GM18505 (cell line): ENCODE data around the gene PAN3.

Experiments
- ATAC-seq: cut with Tn5 transposase; IDR thresholded peaks from one replicate; pipeline ENCODE4 v1.9.1; 2021; ENCODE audit not compliant: unreplicated experiment
- POLR2A ChIP-seq: IDR thresholded peaks from 4 replicates; pipeline ENCODE4 v1.6.1; 2011; ENCODE audit warnings: borderline replicate concordance; ENCODE audit not compliant: insufficient read depth, insufficient read length; ENCODE audit errors: extremely low read depth

Gene PAN3

DNA sequence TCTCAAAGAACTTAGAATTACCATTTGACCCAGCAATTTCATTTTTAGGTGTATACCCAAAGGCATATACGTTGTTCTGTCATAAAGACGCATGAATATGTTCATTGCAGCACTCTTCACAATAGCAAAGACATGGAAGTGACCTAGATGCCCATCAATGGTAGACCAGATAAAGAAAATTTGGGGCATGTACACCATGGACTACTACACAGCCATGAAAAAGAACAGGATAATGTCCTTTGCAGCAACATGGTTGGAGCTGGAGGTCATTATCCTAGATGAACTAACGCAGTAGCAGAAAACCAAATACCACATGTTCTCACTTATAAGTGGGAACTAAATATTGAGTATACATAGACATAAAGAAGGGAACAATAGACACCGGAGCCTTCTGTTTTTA lies 20.7 kb downstream of the PAN3 start:
- no peak for ATAC-seq

DNA sequence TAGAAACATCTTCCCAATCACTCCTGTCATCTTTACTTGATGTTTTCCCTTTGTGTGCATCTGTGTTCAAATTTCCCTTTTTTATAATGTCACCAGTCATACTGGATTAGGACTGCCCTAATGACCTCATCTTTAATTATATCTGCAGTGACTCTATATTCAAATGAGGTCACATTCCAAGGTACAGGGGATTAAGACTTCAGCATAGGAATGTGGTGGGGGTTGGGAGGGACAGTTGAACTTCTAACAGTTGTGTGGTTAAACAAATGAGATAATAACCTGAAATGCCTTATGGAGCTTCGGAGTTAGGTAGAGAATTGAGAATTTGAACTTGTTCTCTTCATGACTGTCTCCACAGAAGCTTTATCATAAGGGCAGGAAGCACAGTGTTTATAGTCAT lies 23.0 kb downstream of the PAN3 start:
- ATAC-seq = no peak
- TF ChIP-seq POLR2A = no peak

More for the DNA sequence above, 20.7 kb downstream of the PAN3 start:
- TF ChIP-seq POLR2A = no peak

DNA sequence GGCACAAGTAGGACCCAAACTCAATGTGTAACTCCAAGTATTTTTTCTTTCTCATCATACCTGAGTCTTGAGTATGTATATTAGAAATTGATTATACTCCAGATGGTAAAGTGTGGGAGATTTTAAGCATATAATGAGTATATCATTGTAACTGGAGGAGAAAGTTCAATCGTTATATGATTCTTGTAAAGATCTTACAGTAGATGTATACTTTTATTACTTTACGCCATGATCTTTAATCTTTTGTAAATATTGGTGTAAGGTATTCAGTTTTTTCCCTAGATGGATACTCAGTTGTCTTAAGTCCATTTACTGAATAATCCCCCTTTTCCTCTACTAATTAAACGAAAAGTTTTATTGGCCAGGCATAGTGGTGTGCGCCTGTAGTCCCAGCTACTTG lies 25.2 kb downstream of the PAN3 start:
- ATAC-seq = no peak
- TF ChIP-seq POLR2A = no peak

DNA sequence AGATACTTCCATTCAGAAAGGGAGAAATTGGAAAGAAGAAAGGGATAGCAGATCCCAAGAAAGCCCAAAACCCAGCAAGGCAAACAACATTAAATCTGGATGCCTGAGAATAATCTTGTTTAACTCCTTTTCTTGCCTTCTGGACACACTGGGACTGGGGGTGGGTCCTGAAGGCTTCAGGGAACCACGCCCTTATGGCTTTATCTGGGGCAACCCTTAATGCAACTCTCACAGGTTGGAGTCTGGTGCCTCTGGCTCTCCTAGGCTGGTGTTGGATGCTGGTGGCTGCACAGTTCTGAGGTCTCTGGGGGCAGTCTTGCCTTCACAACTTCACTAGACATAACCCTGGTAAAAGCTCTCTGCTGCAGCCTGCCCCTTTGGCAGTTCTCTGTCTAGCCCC lies 27.9 kb downstream of the PAN3 start:
- TF ChIP-seq POLR2A = no peak
- ATAC-seq = no peak

GRCh38 chr13:28171266-28171665 lies 32.9 kb downstream of the PAN3 start:
- TF ChIP-seq POLR2A = no peak
- no peak for ATAC-seq

DNA sequence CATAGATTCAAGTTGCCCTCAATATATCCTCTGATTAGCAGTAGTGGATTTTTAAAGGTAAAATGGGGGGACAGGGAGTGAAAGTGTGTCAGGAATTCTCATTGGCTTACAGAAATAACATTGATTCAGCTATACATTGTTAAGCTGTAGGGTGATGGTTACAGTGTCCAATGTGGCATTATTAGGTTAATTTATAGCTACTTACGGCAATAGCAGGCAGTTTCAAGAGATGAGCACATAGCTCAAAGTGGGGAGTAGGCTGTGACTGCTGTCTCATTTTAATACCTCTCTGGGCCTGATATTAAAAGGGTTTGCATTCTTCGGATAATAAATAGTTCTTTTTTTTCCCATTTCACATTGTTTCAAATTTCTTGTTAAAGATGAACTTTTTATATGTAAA lies 34.6 kb downstream of the PAN3 start:
- ATAC-seq = no peak
- TF ChIP-seq POLR2A = no peak

- TF ChIP-seq POLR2A = no peak
Measured at GRCh38 chr13:28173793-28174192, 35.4 kb downstream of the PAN3 start.

GRCh38 chr13:28177327-28177726 lies 39.0 kb downstream of the PAN3 start:
- TF ChIP-seq POLR2A = no peak
- ATAC-seq = no peak

More at GRCh38 chr13:28173793-28174192, 35.4 kb downstream of the PAN3 start:
- no peak for ATAC-seq

DNA sequence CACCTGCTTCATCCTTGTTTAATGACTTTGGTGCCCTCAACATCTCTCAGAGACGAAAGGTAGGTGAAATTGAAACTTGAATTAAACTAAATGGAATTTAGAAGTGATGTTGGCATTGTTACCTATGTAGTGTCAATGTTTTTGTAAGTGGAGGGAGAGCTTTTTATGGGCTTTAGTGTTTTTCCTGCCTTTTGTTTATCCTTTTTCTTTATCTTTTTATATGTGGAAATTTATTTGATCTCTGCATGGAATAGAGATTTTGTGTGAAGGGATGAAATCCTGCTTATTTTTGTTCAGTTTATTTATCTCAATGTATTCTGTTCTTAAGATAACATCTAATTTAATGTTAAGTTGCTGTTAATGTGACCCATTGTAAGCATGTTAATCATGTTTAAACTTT lies 39.5 kb downstream of the PAN3 start:
- TF ChIP-seq POLR2A = no peak
- no peak for ATAC-seq

DNA sequence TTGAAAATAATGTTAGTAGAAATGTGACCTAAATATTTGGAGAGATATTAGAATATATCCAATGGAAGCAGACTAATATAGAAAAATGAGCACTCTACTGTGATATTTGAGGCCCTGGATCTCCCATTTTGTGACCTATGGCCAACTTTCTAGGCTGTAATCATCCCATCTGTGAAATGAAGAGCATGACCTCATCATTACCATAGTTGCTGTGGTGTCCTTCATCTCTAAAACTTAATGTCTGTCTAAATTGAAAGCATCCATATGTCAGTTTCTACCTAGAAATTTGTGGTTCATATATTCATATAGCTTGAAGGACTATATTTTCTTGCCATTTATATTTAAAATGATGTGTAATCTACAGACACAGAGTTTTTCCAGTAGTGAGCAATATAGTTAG lies 41.6 kb downstream of the PAN3 start:
- TF ChIP-seq POLR2A = no peak
- ATAC-seq = no peak

- ATAC-seq = no peak
- no peak for TF ChIP-seq POLR2A
Measured at GRCh38 chr13:28181413-28181812, 43.1 kb downstream of the PAN3 start.

- no peak for TF ChIP-seq POLR2A
- no peak for ATAC-seq
Measured at GRCh38 chr13:28185256-28185655, 46.9 kb downstream of the PAN3 start.

- no peak for ATAC-seq
- no peak for TF ChIP-seq POLR2A
Measured at GRCh38 chr13:28199089-28199488, 60.7 kb downstream of the PAN3 start.

DNA sequence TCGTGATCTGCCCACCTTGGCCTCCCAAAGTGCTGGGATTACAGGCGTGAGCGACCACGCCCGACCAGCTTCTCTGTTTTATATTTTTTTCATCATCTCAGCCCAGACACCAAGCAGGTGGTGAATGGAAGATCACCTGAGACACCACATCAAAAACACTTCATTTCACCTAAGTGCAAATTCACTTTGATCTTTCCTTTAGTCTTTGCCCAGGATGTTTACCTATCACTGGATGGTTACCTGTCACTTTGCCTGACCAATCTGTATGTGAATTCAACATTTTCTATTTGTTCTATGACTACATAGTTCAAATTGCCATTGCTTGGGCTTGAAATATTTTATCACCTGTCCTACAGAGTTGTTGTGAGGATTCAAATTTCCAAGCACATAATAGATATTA lies 65.7 kb downstream of the PAN3 start:
- no peak for TF ChIP-seq POLR2A
- ATAC-seq = no peak

DNA sequence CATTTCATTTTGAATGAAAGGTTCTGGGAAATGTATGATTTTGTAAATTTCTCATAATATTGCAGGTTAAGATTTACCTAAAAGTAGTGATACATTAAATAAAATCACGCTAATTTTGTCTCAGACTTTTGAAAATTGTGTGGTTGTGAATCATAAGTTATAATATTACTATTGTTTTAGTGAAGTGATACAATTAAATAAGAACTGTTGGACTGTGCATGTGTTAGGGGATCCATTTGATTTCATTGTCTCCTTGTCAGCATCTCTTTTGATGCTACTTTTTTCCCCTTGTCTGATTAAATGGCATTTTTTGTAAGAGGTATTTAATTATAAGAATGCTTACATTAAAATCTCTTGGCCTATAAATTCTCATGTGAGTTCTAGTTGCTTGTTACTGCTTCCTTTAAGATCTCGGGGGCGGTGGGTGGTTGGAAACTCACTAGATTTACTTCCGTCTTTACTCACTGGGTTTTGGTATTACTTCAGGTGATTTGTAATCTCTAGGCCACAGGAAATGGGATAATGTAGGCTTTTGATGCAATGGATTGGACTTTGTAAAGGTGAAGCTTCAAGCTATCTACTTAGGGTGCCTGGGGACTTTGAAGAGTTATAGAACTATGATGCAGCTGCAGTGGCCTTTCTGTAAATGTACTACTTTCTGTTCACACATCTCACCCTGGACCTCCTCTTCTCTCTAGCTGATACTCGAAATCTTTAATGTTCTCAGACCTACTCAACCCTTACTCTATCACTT lies 66.5 kb downstream of the PAN3 start:
- ATAC-seq = no peak
- TF ChIP-seq POLR2A = no peak
